HEK293T (cell line): ENCODE results near the gene INTS7.

ENCODE experiments used
- BHLHE40 ChIP-seq: fragments of 450-650 bp; IDR thresholded peaks from 2 replicates; pipeline ENCODE4 v1.6.1; 2016; ENCODE audit warnings: mild to moderate bottlenecking, moderate library complexity, borderline replicate concordance
- ELF4 ChIP-seq: fragments of 450-650 bp; IDR thresholded peaks from 2 replicates; pipeline ENCODE4 v1.6.1; 2017; ENCODE audit warnings: antibody characterized with exemption
- FOXA1 ChIP-seq: fragments of 450-650 bp; IDR thresholded peaks from 2 replicates; pipeline ENCODE4 v1.6.1; 2016; ENCODE audit warnings: mild to moderate bottlenecking
- FOXM1 ChIP-seq: fragments of 450-650 bp; IDR thresholded peaks from 2 replicates; pipeline ENCODE4 v1.6.1; 2017; ENCODE audit warnings: mild to moderate bottlenecking, borderline replicate concordance
- L3MBTL2 ChIP-seq: fragments of 450-650 bp; conservative IDR thresholded peaks from 2 replicates; pipeline ENCODE4 v1.6.1; 2016; ENCODE audit warnings: mild to moderate bottlenecking
- SP1 ChIP-seq: fragments of 450-650 bp; IDR thresholded peaks from 2 replicates; pipeline ENCODE4 v1.6.1; 2017
- ZNF384 ChIP-seq: fragments of 450-650 bp; IDR thresholded peaks from 2 replicates; pipeline ENCODE4 v1.6.1; 2016

GRCh38 chr1:211973541-211973940 lies 61.8 kb downstream of the INTS7 start:
- no peak for TF ChIP-seq SP1
- TF ChIP-seq BHLHE40, result no peak
- no peak for TF ChIP-seq L3MBTL2
- no peak for TF ChIP-seq ELF4
- no peak for TF ChIP-seq FOXM1
- TF ChIP-seq ZNF384, result no peak
- no peak for TF ChIP-seq FOXA1
